HepG2 (cell line): ENCODE results near the gene OR6S1. TPM values are rescaled to one million over a fixed set of nuclear protein-coding genes. Genes with fewer than 3 reads are reported as not detected.

Experiments used
- FOXK2 ChIP-seq: fragments of 450-650 bp; IDR thresholded peaks from 2 replicates; pipeline ENCODE4 v1.6.1; 2016
- HNRNPLL ChIP-seq: fragments of 200-400 bp; formaldehyde crosslinking; IDR thresholded peaks from 2 replicates; pipeline ENCODE4 v1.6.1; 2017; ENCODE audit warnings: mild to moderate bottlenecking, low read depth, low read length; ENCODE audit not compliant: poor library complexity, severe bottlenecking
- KDM3A ChIP-seq: IDR thresholded peaks from 2 replicates; pipeline ENCODE4 v1.6.1; 2018; ENCODE audit warnings: low read depth, missing compliant biosample characterization
- PAWR ChIP-seq: sonication (generic); formaldehyde crosslinking; IDR thresholded peaks from 2 replicates; pipeline ENCODE4 v1.4.0; 2020; ENCODE audit warnings: missing genetic modification reagents, mild to moderate bottlenecking, borderline replicate concordance
- SIN3A ChIP-seq: IDR thresholded peaks from 2 replicates; pipeline ENCODE4 v1.6.1; 2011; ENCODE audit warnings: low read depth, mild to moderate bottlenecking, control low read depth, low read length, borderline replicate concordance
- SOX5 ChIP-seq: IDR thresholded peaks from 2 replicates; pipeline ENCODE4 v1.6.1; 2016; ENCODE audit warnings: borderline replicate concordance
- STAG1 ChIP-seq: sonication (generic); formaldehyde crosslinking; IDR thresholded peaks from 2 replicates; pipeline ENCODE4 v1.4.0; 2020; ENCODE audit warnings: missing genetic modification reagents
- ZBTB43 ChIP-seq: sonication (generic); formaldehyde crosslinking; conservative IDR thresholded peaks from 2 replicates; pipeline ENCODE4 v1.4.0; 2020; ENCODE audit warnings: missing genetic modification reagents
- ZFY ChIP-seq: sonication (generic); formaldehyde crosslinking; IDR thresholded peaks from 2 replicates; pipeline ENCODE4 v1.4.0; 2020; ENCODE audit warnings: missing genetic modification reagents
- ZNF383 ChIP-seq: sonication (generic); formaldehyde crosslinking; IDR thresholded peaks from 2 replicates; pipeline ENCODE4 v1.4.0; 2020; ENCODE audit warnings: missing genetic modification reagents, mild to moderate bottlenecking, borderline replicate concordance
- ZNF644 ChIP-seq: IDR thresholded peaks from 2 replicates; pipeline ENCODE4 v1.6.1; 2016; ENCODE audit warnings: low read depth
- ZNF646 ChIP-seq: sonication (generic); formaldehyde crosslinking; IDR thresholded peaks from 2 replicates; pipeline ENCODE4 v1.9.0; 2021; ENCODE audit warnings: mild to moderate bottlenecking, missing genetic modification reagents
- polyA plus RNA-seq, 8 experiments: library from polyadenylated mRNA; depleted of rRNA in 3 of 8; stranded (reverse) in 7 of 8; unstranded in 1 of 8; fragments of >200 nt; fragmentation: Illumina TruSeq in 4 of 8; extraction: Trizol in 4 of 8; gene quantifications; 2 replicates each; pipeline versions ENCODE4 v1.2.1 to v1.2.3, GENCODE V29; 2011 to 2016; ENCODE audit warnings: low read depth in 4 of 8, missing spikeins in 1 of 8, mixed read lengths in 1 of 8; ENCODE audit not compliant: insufficient read depth in 1 of 8
- total RNA-seq, 5 experiments: library from RNA; depleted of rRNA; stranded (reverse); fragments of >200 nt; fragmentation: Illumina TruSeq; extraction: Trizol; gene quantifications; 2 replicates each; pipeline ENCODE4 v1.2.3, GENCODE V29; 2016; ENCODE audit warnings: low read depth in 1 of 5
- TF ChIP-seq, protein P1 (sequence below): sonication (generic); formaldehyde crosslinking; IDR thresholded peaks from 2 replicates; pipeline ENCODE4 v1.4.0; 2020; ENCODE audit warnings: missing genetic modification reagents
- TF ChIP-seq, protein P2 (sequence below): IDR thresholded peaks from 2 replicates; pipeline ENCODE4 v1.6.1; 2016; ENCODE audit warnings: low read depth, missing genetic modification reagents, missing compliant biosample characterization

Gene OR6S1
- total and polyA plus RNA-seq, 2 of the 13 experiments (the other 11 are each of a cell fraction or from before 2014, with no cell fraction given): 0.09 TPM; not detected in 1

DNA sequence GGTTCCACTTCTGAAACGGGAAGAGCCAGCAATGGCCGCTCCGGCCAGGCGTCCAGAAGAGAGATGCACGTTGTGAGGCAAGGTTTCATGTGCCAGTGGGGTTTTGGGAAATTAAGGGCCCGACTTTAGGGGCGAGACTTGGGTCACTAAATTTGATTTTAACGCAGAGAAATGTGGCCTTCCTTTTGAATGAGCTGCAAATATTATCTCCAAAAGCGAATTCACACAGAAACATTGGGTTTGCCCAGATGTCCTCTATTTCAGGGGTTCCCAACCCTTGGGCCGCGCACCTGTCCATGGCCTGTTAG, 40.6 kb upstream of the OR6S1 start (continued):
- no peak for TF ChIP-seq ZNF646 (CRISPR knock-in tag)
- TF ChIP-seq SIN3A: no peak
- 0 out of 2 replicates have a peak, but pooled peaks have one; percentile 2 for TF ChIP-seq STAG1
- TF ChIP-seq, protein P1, sequence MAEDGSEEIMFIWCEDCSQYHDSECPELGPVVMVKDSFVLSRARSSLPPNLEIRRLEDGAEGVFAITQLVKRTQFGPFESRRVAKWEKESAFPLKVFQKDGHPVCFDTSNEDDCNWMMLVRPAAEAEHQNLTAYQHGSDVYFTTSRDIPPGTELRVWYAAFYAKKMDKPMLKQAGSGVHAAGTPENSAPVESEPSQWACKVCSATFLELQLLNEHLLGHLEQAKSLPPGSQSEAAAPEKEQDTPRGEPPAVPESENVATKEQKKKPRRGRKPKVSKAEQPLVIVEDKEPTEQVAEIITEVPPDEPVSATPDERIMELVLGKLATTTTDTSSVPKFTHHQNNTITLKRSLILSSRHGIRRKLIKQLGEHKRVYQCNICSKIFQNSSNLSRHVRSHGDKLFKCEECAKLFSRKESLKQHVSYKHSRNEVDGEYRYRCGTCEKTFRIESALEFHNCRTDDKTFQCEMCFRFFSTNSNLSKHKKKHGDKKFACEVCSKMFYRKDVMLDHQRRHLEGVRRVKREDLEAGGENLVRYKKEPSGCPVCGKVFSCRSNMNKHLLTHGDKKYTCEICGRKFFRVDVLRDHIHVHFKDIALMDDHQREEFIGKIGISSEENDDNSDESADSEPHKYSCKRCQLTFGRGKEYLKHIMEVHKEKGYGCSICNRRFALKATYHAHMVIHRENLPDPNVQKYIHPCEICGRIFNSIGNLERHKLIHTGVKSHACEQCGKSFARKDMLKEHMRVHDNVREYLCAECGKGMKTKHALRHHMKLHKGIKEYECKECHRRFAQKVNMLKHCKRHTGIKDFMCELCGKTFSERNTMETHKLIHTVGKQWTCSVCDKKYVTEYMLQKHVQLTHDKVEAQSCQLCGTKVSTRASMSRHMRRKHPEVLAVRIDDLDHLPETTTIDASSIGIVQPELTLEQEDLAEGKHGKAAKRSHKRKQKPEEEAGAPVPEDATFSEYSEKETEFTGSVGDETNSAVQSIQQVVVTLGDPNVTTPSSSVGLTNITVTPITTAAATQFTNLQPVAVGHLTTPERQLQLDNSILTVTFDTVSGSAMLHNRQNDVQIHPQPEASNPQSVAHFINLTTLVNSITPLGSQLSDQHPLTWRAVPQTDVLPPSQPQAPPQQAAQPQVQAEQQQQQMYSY (CRISPR knock-in tag): no peak
- no peak for TF ChIP-seq KDM3A (CRISPR knock-in tag)
- no peak for TF ChIP-seq ZNF644 (CRISPR knock-in tag)
- TF ChIP-seq ZFY (CRISPR knock-in tag): no peak
- 0 out of 2 replicates have a peak, but pooled peaks have one; percentile 81 for TF ChIP-seq PAWR (CRISPR knock-in tag)
- TF ChIP-seq ZBTB43 (CRISPR knock-in tag): no peak; the same call in 1 of the 2 replicates
- TF ChIP-seq HNRNPLL: no peak
- TF ChIP-seq ZNF383 (CRISPR knock-in tag): no peak; the same call in 1 of the 2 replicates
- TF ChIP-seq, protein P2, sequence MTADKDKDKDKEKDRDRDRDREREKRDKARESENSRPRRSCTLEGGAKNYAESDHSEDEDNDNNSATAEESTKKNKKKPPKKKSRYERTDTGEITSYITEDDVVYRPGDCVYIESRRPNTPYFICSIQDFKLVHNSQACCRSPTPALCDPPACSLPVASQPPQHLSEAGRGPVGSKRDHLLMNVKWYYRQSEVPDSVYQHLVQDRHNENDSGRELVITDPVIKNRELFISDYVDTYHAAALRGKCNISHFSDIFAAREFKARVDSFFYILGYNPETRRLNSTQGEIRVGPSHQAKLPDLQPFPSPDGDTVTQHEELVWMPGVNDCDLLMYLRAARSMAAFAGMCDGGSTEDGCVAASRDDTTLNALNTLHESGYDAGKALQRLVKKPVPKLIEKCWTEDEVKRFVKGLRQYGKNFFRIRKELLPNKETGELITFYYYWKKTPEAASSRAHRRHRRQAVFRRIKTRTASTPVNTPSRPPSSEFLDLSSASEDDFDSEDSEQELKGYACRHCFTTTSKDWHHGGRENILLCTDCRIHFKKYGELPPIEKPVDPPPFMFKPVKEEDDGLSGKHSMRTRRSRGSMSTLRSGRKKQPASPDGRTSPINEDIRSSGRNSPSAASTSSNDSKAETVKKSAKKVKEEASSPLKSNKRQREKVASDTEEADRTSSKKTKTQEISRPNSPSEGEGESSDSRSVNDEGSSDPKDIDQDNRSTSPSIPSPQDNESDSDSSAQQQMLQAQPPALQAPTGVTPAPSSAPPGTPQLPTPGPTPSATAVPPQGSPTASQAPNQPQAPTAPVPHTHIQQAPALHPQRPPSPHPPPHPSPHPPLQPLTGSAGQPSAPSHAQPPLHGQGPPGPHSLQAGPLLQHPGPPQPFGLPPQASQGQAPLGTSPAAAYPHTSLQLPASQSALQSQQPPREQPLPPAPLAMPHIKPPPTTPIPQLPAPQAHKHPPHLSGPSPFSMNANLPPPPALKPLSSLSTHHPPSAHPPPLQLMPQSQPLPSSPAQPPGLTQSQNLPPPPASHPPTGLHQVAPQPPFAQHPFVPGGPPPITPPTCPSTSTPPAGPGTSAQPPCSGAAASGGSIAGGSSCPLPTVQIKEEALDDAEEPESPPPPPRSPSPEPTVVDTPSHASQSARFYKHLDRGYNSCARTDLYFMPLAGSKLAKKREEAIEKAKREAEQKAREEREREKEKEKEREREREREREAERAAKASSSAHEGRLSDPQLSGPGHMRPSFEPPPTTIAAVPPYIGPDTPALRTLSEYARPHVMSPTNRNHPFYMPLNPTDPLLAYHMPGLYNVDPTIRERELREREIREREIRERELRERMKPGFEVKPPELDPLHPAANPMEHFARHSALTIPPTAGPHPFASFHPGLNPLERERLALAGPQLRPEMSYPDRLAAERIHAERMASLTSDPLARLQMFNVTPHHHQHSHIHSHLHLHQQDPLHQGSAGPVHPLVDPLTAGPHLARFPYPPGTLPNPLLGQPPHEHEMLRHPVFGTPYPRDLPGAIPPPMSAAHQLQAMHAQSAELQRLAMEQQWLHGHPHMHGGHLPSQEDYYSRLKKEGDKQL (CRISPR knock-in tag): no peak
- TF ChIP-seq FOXK2: no peak
- no peak for TF ChIP-seq SOX5
